CD4-positive, alpha-beta T cell (primary cell): ENCODE measurements around the gene LHX4. TPM values are rescaled to one million over a fixed set of nuclear protein-coding genes. Genes with fewer than 3 reads are reported as not detected.

ENCODE experiments used
- ATAC-seq: fragments of 200-7000 bp; cut with Tn5 transposase; one replicate; pipeline ENCODE4 v1.10.0; 2022; ENCODE audit warnings: mild to moderate bottlenecking; ENCODE audit not compliant: poor library complexity
- CTCF ChIA-PET: fragments of 350-600 bp; sonication (Branson Sonifier 250); formaldehyde crosslinking; loops from one replicate; lab custom pipeline; 2021; ENCODE audit warnings: antibody characterized with exemption, inconsistent platforms; lab: Charles Lee
- POLR2A ChIA-PET: fragments of 350-600 bp; sonication (Branson Sonifier 250); formaldehyde crosslinking; loops from one replicate; lab custom pipeline; 2021; ENCODE audit warnings: antibody characterized with exemption, inconsistent platforms; lab: Charles Lee
- DNase-seq, 14 experiments: peaks; one replicate each; pipeline ENCODE4 v3.0.0-alpha.2; 2013 to 2020; ENCODE audit warnings: mixed read lengths in 2 of 14
- H3K27ac ChIP-seq, 2 donors: one replicate each; pipeline versions ENCODE4 v1.5.1 to v1.7.0; 2013; ENCODE audit warnings: low read length in 2 of 2, low read depth in 1 of 2, mild to moderate bottlenecking in 1 of 2
- H3K27me3 ChIP-seq, 2 experiments: 1 replicate in 1 of 2; 2 replicates in 1 of 2; pipeline versions ENCODE4 v1.6.1 to v1.7.0; 2013; ENCODE audit warnings: low read length in 2 of 2, control low read depth in 1 of 2, mild to moderate bottlenecking in 1 of 2, moderate library complexity in 1 of 2; ENCODE audit not compliant: insufficient read depth in 2 of 2, control insufficient read depth in 1 of 2
- H3K36me3 ChIP-seq: one replicate; pipeline ENCODE4 v1.6.1; 2013; ENCODE audit warnings: low read length, control low read depth; ENCODE audit not compliant: insufficient read depth
- H3K4me1 ChIP-seq: one replicate; pipeline ENCODE4 v1.6.1; 2013; ENCODE audit warnings: low read length, control low read depth; ENCODE audit not compliant: insufficient read depth
- H3K4me3 ChIP-seq: one replicate; pipeline ENCODE4 v1.5.1; 2013; ENCODE audit warnings: mild to moderate bottlenecking, low read length, moderate library complexity
- H3K9me3 ChIP-seq, 2 experiments: 1 replicate in 1 of 2; 2 replicates in 1 of 2; pipeline versions ENCODE4 v1.6.1 to v1.7.0; 2013; ENCODE audit warnings: low read length in 2 of 2, mild to moderate bottlenecking in 2 of 2, control low read depth in 1 of 2, moderate library complexity in 1 of 2; ENCODE audit not compliant: control insufficient read depth in 1 of 2, insufficient read depth in 1 of 2
- H3K27ac Mint-ChIP-seq: one replicate; pipeline ENCODE4 v1.8.0; 2020; ENCODE audit warnings: mixed read lengths
- H3K27me3 Mint-ChIP-seq: one replicate; pipeline ENCODE4 v1.8.0; 2021; ENCODE audit warnings: mixed read lengths
- H3K36me3 Mint-ChIP-seq: one replicate; pipeline ENCODE4 v1.8.0; 2021; ENCODE audit warnings: low read depth, mixed read lengths
- H3K4me1 Mint-ChIP-seq: one replicate; pipeline ENCODE4 v1.8.0; 2021; ENCODE audit warnings: low read depth, mixed read lengths
- H3K4me3 Mint-ChIP-seq: one replicate; pipeline ENCODE4 v1.8.0; 2020; ENCODE audit warnings: mild to moderate bottlenecking, mixed read lengths
- H3K9me3 Mint-ChIP-seq: one replicate; pipeline ENCODE4 v1.8.0; 2020; ENCODE audit warnings: mixed read lengths
- intact Hi-C, 2 experiments: fragments of 100-400 bp; cut with DNase I in 1 of 2; cut with micrococcal nuclease in 1 of 2; formaldehyde crosslinking; loops; one replicate each; pipeline versions ENCODE4 v1.15.1 to v1.9.0; 2023 to 2025; cut with DNase I, micrococcal nuclease
- total RNA-seq, 174 experiments: library from RNA in 2 of 174; stranded (reverse) in 2 of 174; gene quantifications; one replicate each; pipeline ENCODE4 v1.2.3 and lab custom pipeline; 2021 to 2026
- TF ChIP-seq, protein P1 (sequence below): fragments of 200-600 bp; IDR thresholded peaks from one replicate; pipeline ENCODE4 v1.8.0; 2022; ENCODE audit warnings: antibody characterized with exemption, mild to moderate bottlenecking

Gene LHX4
- total RNA-seq, 2 experiments from 2014 or later: 0.03 TPM; not detected in 1

GRCh38 chr1:180195916-180196315 lies 34.1 kb upstream of the LHX4 start:
- DNase-seq (no peak), ATAC-seq (no peak)
- peaks cover 43% of the 10 kb centered on the region for H3K36me3 Mint-ChIP-seq
- ChIA-PET CTCF (no interaction called here), POLR2A (no interaction called here)
- H3K27ac Mint-ChIP-seq: no peak overlapping the region
- intact Hi-C loops: no loop called here
- H3K4me3 Mint-ChIP-seq: no peak overlapping the region
- H3K27me3 ChIP-seq: no peaks in the 10 kb centered on the region
- TF ChIP-seq, protein P1, sequence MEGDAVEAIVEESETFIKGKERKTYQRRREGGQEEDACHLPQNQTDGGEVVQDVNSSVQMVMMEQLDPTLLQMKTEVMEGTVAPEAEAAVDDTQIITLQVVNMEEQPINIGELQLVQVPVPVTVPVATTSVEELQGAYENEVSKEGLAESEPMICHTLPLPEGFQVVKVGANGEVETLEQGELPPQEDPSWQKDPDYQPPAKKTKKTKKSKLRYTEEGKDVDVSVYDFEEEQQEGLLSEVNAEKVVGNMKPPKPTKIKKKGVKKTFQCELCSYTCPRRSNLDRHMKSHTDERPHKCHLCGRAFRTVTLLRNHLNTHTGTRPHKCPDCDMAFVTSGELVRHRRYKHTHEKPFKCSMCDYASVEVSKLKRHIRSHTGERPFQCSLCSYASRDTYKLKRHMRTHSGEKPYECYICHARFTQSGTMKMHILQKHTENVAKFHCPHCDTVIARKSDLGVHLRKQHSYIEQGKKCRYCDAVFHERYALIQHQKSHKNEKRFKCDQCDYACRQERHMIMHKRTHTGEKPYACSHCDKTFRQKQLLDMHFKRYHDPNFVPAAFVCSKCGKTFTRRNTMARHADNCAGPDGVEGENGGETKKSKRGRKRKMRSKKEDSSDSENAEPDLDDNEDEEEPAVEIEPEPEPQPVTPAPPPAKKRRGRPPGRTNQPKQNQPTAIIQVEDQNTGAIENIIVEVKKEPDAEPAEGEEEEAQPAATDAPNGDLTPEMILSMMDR: no peak
- H3K4me3 ChIP-seq: no peak overlapping the region
- H3K9me3 ChIP-seq: no peaks in the 10 kb centered on the region
- H3K27me3 Mint-ChIP-seq: no peaks in the 10 kb centered on the region
- H3K4me1 Mint-ChIP-seq: no peaks in the 10 kb centered on the region
- peaks cover 11% of the 10 kb centered on the region for H3K36me3 ChIP-seq
- peaks cover 4% of the 10 kb centered on the region for H3K4me1 ChIP-seq
- H3K27ac ChIP-seq: no peak overlapping the region
- no peaks in the 10 kb centered on the region for H3K9me3 Mint-ChIP-seq

- H3K27ac Mint-ChIP-seq: no peak overlapping the region
- H3K27me3 ChIP-seq: no peaks in the 10 kb centered on the region
- H3K36me3 Mint-ChIP-seq: peaks cover 37% of the 10 kb centered on the region
- no peak overlapping the region for H3K4me3 ChIP-seq
- POLR2A ChIA-PET: interaction anchor here (0.6 kb wide), 1 partner anchor 17 kb away, joined by 3 read pairs; no protein-coding TSS in a partner anchor
- TF ChIP-seq, protein P1: no peak
- CTCF ChIA-PET: no interaction called here
- no peaks in the 10 kb centered on the region for H3K9me3 Mint-ChIP-seq
- no peak overlapping the region for H3K4me3 Mint-ChIP-seq
- H3K4me1 Mint-ChIP-seq: no peaks in the 10 kb centered on the region
- peaks cover 11% of the 10 kb centered on the region for H3K36me3 ChIP-seq
- no peak overlapping the region for H3K27ac ChIP-seq
- peaks cover 4% of the 10 kb centered on the region for H3K4me1 ChIP-seq
- intact Hi-C loops: no loop called here
- ATAC-seq (no peak), DNase-seq (no peak)
- no peaks in the 10 kb centered on the region for H3K9me3 ChIP-seq
- H3K27me3 Mint-ChIP-seq: no peaks in the 10 kb centered on the region
These were observed 33.5 kb upstream of the LHX4 start for GRCh38 chr1:180196436-180197003.

- H3K27me3 Mint-ChIP-seq: no peaks in the 10 kb centered on the region
- CTCF ChIA-PET: no interaction called here
- intact Hi-C loops: no loop called here
- H3K4me1 Mint-ChIP-seq: no peaks in the 10 kb centered on the region
- TF ChIP-seq, protein P1: no peak
- Histone ChIP-seq H3K9me3 (no peaks in the 10 kb centered on the region), H3K27me3 (no peaks in the 10 kb centered on the region), H3K36me3 (peaks cover 11% of the 10 kb centered on the region), H3K4me3 (no peak overlapping the region), H3K27ac (no peak overlapping the region), H3K4me1 (peaks cover 3% of the 10 kb centered on the region)
- H3K9me3 Mint-ChIP-seq: no peaks in the 10 kb centered on the region
- H3K4me3 Mint-ChIP-seq: no peak overlapping the region
- POLR2A ChIA-PET: interaction anchor here (0.6 kb wide), 1 partner anchor 17 kb away, joined by 3 read pairs; no protein-coding TSS in a partner anchor
- peaks cover 36% of the 10 kb centered on the region for H3K36me3 Mint-ChIP-seq
- no peak for ATAC-seq
- DNase-seq: no peak
- no peak overlapping the region for H3K27ac Mint-ChIP-seq
These were observed 32.8 kb upstream of the LHX4 start for GRCh38 chr1:180197231-180197630.
